HG03342 (cell line): ENCODE data around the gene CCDC186.

Experiments used
- ATAC-seq: cut with Tn5 transposase; IDR thresholded peaks from one replicate; pipeline ENCODE4 v1.9.1; 2021; ENCODE audit warnings: mild to moderate bottlenecking, moderate library complexity; ENCODE audit not compliant: unreplicated experiment

CCDC186 gene

GRCh38 chr10:114115661-114116445 is 58.1 kb downstream of the CCDC186 start:
- ATAC-seq, result no peak

GRCh38 chr10:114110174-114110972 is 63.6 kb downstream of the CCDC186 start:
- no peak for ATAC-seq

GRCh38 chr10:114103284-114103683 is 70.7 kb downstream of the CCDC186 start:
- ATAC-seq, result no peak

GRCh38 chr10:114102256-114102655 is 71.7 kb downstream of the CCDC186 start:
- ATAC-seq, result no peak

- no peak for ATAC-seq
Observed at GRCh38 chr10:114100848-114101741, 72.9 kb downstream of the CCDC186 start.

GRCh38 chr10:114096864-114097263 is 77.1 kb downstream of the CCDC186 start:
- no peak for ATAC-seq

- no peak for ATAC-seq
Observed at GRCh38 chr10:114095559-114096337, 78.3 kb downstream of the CCDC186 start.

GRCh38 chr10:114094795-114095194 is 79.2 kb downstream of the CCDC186 start:
- no peak for ATAC-seq

- no peak for ATAC-seq
Observed at GRCh38 chr10:114087655-114088054, 86.3 kb downstream of the CCDC186 start.

- ATAC-seq, result no peak
Observed at GRCh38 chr10:114087255-114087654, 86.7 kb downstream of the CCDC186 start.

- no peak for ATAC-seq
Observed at GRCh38 chr10:114084215-114084614, 89.8 kb downstream of the CCDC186 start.

- ATAC-seq, result no peak
Observed at GRCh38 chr10:114083040-114083439, 91.0 kb downstream of the CCDC186 start.

- no peak for ATAC-seq
Observed at GRCh38 chr10:114081911-114082583, 92.0 kb downstream of the CCDC186 start.

- no peak for ATAC-seq
Observed at GRCh38 chr10:114079421-114079820, 94.6 kb downstream of the CCDC186 start.

GRCh38 chr10:114078346-114078745 is 95.7 kb downstream of the CCDC186 start:
- ATAC-seq, result no peak

- no peak for ATAC-seq
Observed at GRCh38 chr10:114077815-114078219, 96.2 kb downstream of the CCDC186 start.

- no peak for ATAC-seq
Observed at GRCh38 chr10:114077347-114077746, 96.7 kb downstream of the CCDC186 start.

GRCh38 chr10:114075093-114075492 is 98.9 kb downstream of the CCDC186 start:
- ATAC-seq, result no peak

GRCh38 chr10:114073395-114074186 is 100.4 kb downstream of the CCDC186 start:
- ATAC-seq, result no peak
